Amniotic epithelial cell (primary cell): ENCODE results near the gene TRAF2.

Experiments used
- DNase-seq: peaks from one replicate; pipeline ENCODE4 v3.0.0-alpha.2; 2010; ENCODE audit warnings: low read depth

The TRAF2 gene

DNA sequence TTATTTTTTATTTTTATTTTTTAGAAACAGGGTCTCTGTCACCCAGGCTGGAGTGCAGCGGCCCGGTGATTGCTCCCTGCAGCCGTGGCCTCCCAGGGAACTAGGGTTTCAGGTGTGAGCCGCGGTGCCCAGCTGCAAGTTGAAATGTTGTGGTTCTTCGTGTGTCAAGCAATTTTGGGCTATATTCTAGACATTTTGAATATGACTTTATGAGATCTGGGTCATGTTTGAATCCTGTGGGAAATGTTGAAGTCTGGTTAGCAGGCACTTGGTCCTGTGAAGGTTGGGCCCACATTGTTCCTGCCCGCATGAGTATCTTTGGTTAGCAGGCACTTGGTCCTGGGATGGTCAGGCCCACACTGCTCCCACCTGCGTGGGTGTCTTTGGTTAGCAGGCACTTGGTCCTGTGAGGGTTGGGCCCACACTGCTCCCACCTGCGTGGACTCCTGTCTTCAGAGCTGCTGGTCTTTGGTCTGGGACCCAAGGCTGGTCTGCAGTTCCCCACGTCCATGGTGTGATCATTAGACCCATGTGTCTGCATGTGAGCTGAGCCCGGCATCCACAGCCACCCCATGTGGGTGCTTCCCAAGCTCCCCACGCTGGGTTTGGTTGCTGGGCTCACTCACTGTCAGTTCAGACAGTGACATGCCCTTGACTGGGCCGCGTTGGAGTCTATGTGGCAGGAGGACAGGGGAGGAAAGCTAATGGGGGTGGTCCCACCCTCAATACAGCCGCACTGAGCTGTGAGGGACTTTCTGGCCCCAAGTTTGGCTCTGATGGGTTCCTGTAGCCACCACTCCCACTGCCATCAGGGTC lies 51.1 kb downstream of the TRAF2 start:
- DNase-seq: no peak

- no peak for DNase-seq
Observed at GRCh38 chr9:136939431-136939995, 53.2 kb downstream of the TRAF2 start.

DNA sequence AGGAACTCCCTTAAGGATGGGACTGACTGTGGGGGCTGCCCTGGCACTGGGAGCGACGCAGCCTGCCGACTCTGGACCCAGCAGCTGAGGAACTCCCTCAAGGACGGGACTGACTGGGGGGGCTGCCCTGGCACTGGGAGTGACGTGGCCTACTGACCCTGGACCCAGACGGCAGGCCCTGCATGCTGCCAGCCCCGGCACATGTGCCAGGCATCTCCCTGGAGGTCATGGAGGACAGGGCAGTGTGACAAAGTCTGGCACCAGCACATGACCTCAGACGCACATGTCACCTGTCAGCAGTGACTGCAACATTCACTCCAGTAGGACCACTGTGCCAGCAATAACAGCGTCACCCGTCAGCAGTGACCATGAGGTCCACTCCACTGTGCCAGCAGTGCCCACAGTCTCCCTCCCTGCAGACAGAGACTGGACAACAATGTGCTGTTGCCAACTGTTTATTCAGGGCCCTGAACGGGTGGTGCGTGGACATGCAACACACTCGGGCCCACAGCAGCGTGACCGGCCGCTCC lies 53.7 kb downstream of the TRAF2 start:
- no peak for DNase-seq

DNA sequence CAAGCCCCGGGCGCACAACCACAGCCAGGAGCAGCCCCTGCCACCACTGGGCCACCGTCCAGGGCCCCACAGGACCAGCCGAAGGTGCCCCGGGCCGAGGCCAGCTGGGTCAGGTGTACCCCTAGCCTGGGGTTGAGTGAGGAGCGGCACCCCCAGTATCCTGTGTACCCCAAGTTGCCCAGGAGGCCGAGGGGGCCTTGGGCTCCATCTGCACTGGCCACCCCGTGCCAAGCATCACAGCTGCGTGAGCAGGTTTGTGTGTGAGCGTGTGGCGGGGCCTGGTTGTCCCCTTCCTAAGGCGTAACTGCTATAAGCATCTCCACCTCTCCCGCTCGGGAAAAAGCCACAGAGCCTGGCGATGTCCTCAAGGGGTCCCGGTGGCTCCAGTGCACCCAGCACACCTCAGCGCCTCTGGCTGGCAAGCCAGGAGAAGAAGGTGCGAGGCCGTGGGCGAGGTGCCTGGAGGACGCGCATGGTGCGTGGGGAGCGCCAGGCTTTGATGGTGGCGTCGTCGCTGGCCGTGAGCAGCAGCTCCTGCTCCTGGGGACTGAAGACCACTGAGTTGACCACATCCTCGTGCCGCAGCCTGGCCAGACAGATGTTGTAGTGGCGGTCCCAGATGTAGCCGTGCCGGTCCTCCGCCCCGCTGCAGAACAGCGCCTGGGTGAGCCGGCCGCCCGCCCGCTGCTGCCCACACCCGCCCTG lies 54.4 kb downstream of the TRAF2 start:
- DNase-seq: no peak

DNA sequence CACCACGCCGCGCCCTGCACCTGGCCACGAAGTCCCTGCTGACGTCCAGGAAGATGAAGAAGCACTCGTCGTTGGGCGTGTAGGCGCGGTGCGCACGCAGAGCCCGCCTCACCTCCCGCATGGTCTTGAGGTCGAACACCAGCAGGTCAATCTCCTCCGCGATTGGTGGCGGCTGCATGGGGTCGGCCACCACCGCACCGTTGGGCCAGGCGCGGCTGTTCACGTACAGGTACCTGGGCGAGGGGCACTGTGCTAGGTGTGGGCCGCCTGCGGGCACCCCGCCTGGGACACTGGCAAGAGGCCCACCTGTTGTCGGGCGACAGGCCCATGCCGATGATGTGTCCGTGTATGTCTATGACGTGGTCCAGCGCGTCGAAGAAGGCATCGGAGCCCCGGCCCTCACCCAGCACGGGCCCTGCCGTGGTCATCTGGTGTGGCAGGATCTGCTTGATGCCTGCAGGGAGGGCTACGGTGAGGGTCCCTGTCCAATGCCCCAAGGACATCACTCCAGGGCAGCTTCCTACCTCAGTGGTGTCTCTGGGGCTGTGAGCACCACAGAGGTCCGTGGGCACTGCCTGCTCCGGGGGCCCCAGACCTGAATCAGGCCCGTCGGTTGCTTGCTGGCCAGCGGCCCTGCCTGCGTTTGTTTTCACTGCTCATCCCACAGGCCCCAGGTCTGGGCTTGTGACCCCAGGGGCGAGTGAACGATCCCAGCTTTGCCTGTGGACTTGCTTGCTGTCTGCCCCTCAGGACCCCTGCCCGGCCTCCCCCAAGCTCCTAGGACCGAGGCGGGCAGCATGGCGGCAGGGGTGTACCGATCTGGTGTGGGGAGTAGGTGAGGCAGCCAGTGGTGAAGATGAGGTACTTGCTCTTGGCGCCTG lies 55.2 kb downstream of the TRAF2 start:
- DNase-seq: no peak

DNA sequence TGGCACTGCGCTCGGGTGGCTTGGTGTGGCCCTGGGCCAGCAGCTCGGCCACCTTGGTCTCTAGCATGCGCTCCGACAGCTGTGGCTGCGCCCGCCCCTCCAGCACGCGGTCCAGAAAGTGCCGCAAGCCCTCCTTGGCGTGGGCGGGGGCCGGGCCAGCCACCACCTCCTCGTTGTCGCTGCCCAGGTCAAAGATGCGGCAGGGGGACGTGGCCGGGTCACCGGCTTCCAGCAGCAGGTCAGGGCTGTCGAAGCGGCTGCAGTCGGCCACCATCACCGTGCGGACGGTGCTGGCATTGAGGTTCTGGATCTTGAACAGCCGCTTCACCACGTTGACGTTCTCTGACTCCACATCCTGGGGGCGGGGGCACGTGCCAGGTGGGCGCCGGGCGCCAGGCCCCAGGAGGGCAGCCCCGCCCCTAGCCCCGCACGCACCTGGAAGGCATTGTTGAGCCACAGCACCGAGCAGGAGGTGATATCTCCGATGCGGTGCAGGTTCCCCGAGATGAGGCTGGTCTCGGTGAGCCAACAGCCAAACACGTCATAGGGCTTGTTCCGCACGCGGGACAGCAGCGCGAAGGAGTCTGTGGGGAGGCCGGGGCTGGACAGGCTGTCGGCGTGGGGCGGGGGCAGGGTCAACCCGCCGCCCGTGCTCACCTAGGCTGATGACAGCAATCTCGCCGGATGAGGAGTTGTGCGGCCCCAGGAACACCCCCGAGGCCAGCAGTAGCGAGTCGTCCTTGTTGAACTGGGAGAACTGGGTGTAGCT lies 56.0 kb downstream of the TRAF2 start:
- no peak for DNase-seq

GRCh38 chr9:136942881-136943230 lies 56.5 kb downstream of the TRAF2 start:
- DNase-seq: no peak

GRCh38 chr9:136943291-136944211 lies 57.2 kb downstream of the TRAF2 start:
- peak; percentile 5 for DNase-seq

DNA sequence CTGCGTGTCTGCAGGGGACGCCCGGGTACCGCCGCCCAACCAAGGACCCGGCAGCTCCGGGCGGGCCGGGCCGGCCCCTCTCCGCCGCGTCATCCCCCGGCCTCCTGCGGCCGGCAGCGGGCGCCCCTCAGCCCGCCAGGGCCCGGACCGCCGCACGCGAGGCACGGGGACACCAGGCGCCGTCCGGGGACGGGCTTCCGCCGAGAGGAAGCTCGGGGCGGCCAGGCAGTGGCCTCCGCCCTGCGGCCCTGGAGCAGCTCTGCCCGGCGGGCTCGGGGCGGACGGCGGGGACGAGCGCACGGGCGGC lies 57.8 kb downstream of the TRAF2 start:
- peak; percentile 29 for DNase-seq

- DNase-seq: peak; percentile 80
Observed at GRCh38 chr9:136944519-136945332, 58.4 kb downstream of the TRAF2 start, which contains the start of the genes C8G and FBXW5. Gene C8G (plus strand): TSS chr9:136945243. CDS start chr9:136945321, 78 bp downstream. Gene FBXW5 (minus strand): TSS chr9:136944738. CDS start chr9:136944083, 655 bp downstream.

DNA sequence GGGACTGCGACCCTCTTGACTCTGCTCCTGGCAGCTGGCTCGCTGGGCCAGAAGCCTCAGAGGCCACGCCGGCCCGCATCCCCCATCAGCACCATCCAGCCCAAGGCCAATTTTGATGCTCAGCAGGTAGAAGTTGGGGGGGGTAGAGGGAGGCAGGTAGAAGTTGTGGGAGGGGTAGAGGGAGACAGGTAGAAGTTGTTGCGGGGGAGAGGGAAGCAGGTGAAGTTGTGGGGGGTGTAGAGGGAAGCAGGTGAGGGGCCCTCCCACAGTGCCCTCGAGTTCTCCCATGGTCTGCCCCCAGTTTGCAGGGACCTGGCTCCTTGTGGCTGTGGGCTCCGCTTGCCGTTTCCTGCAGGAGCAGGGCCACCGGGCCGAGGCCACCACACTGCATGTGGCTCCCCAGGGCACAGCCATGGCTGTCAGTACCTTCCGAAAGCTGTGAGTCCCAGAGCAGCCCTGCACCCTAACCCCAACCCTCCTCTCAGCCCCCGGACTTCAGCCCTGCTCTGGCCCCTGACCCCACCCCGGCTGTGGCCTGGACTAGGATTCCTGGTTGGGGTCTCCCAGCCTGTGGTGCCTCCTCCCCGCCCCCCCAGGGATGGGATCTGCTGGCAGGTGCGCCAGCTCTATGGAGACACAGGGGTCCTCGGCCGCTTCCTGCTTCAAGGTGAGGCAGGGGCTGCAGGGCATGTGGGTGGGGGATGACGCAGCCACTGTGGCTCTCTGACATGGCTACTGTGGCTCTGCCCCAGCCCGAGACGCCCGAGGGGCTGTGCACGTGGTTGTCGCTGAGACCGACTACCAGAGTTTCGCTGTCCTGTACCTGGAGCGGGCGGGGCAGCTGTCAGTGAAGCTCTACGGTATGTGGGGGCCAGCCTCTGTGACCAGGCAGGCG lies 59.3 kb downstream of the TRAF2 start:
- no peak for DNase-seq

DNA sequence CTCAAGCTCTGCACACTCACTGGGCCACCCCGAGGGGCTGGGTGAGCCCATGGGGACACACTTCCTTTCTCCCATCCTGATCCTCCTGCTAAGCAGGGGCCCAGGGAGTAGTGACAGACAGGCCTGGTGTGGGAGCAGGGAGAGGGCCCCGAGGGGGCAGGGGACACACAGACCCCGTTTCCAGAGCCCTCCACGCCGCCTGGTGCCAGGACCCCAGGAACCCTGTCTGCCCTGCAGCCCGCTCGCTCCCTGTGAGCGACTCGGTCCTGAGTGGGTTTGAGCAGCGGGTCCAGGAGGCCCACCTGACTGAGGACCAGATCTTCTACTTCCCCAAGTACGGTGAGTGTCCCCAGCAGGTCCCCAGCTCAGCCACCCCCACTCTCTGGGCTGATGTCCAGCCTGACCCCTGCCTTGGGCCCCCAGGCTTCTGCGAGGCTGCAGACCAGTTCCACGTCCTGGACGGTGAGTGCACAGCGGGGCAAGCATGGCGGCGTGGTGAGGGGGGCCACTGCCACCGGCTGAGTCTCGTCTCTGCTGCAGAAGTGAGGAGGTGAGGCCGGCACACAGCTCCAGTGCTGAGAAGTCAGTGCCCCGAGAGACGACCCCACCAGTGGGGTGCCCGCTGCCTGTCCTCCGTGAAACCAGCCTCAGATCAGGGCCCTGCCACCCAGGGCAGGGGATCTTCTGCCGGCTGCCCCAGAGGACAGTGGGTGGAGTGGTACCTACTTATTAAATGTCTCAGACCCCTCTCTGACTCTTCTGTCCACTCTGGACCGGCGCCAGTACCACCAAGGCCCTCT lies 60.1 kb downstream of the TRAF2 start:
- no peak for DNase-seq

DNA sequence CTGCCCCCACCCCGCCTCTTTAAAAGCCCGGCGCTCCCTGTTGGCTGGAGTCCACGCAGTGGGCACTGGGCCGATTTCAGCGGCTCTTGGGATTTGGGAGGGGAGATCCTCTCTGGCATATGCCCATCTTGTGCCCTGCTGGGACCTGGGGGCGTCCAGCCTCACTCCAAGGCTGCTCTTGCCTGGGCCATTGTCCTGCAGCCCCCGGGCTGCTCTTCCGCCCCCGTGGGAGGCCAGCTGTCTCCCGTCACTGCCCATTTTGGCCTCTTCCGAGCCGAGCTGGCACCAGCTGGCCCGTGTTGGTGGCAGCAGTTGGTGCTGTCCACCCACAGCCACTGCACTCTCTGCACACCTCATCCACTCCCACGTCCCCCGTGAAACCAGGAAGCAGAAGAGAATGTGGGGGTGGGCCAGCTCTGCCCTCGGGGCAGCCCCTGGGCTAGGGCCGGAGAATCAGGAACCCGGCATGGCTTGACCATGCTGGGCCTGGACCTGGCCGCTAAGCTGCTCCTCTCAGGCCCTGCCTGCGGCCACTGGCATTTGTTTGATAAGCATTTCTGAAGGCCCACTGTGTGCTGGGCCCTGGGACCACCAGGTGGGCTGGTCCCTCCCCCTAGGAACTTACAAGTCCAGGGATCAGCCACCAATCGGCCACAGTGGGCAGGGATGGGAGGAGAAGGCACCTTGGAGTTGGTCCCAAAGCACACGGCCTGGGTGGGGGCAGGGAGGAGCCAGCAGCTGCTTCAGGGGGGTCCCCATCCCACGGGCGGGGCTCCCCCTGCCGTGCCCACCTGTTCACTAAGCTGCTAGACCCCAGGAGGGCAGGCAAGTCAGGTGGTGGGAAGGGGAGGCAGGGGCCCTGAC lies 60.9 kb downstream of the TRAF2 start:
- no peak for DNase-seq

DNA sequence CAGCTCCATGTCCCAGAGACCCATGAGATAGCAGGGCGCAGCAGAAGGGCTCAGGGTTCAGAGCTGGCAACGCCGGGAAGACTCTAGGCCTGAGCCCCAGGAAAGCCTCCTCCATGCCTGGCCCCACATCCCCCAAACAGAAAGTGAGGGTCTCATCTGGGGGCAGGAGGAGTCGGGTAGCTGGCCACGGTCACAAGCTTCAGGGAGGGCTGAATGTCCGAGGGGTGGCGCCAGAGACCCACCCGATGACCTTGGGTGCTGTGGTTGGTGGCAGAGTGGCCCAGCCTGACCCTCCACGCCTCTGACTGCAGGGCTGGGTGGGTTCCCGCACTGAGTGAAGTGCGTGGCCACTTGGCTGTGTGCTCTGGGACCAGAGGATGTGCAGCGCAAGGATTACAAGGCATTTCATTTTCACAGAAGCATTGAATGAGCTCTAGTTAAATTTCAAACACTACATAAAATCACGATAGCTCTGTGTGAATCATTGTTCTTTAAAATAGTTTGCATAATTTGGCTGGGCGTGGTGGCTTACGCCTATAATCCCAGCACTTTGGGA lies 61.7 kb downstream of the TRAF2 start:
- DNase-seq: peak; percentile 15

DNA sequence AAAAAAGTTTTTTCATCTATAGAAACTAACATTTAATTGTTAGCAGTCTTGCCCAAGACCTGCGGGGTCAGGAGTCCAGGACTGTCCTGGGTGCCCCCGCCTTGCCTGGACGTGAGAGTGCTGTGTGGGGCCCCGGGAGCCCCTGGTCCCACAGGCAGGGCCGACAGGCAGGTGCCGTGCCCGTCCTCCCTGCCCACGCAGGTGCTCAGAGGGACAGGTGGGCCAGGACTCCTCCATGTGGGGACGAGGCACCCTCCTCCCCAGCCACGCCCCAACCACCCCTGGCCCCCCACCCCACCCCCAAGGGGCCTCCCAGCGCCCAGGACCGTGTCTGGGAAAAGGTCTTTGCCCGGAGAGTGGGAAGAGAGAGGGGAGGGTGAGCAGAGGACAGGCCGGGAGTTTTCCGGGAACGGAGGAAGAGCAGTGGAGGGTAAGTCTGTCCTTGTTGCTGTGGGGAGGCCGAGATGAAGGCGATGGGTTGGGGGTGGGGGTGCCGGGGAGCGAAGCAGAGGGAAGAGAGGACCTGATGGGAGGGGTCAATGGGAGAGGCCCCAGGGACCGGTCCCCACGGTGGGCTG lies 63.0 kb downstream of the TRAF2 start:
- DNase-seq: no peak
